ENCODE measurements around the gene TLR3.
"Not testable (repeated sequence)": the region's sequence is repeated elsewhere in the genome, so short reads cannot be mapped to it uniquely, and the experiment has no call there.

The TLR3 gene

GRCh38 chr4:186050135-186050534 is 18.8 kb upstream of the TLR3 start:
- DNase-seq: not testable (repeated sequence)

GRCh38 chr4:186051096-186051495 is 17.9 kb upstream of the TLR3 start:
- DNase-seq: no peak

GRCh38 chr4:186058253-186058979 is 10.5 kb upstream of the TLR3 start:
- DNase-seq: no peak

GRCh38 chr4:186058980-186059316 is 10.0 kb upstream of the TLR3 start:
- DNase-seq: no peak

GRCh38 chr4:186061921-186062320 is 7.0 kb upstream of the TLR3 start:
- no peak for DNase-seq

- DNase-seq: no peak
Measured at GRCh38 chr4:186067757-186068385, 1.1 kb upstream of the TLR3 start.

GRCh38 chr4:186069729-186070128 is 773 bp downstream of the TLR3 start:
- no peak for DNase-seq

GRCh38 chr4:186072516-186072915 is 3.6 kb downstream of the TLR3 start:
- no peak for DNase-seq

GRCh38 chr4:186074189-186074588 is 5.2 kb downstream of the TLR3 start:
- DNase-seq: no peak

- DNase-seq: no peak
Measured at GRCh38 chr4:186078981-186079638, 10.2 kb downstream of the TLR3 start.

GRCh38 chr4:186079694-186080093 is 10.7 kb downstream of the TLR3 start:
- DNase-seq: no peak

GRCh38 chr4:186081202-186081807 is 12.3 kb downstream of the TLR3 start:
- DNase-seq: no peak

GRCh38 chr4:186082221-186082620 is 13.3 kb downstream of the TLR3 start:
- no peak for DNase-seq

GRCh38 chr4:186088523-186088922 is 19.6 kb downstream of the TLR3 start:
- DNase-seq: no peak

GRCh38 chr4:186092296-186092695 is 23.3 kb downstream of the TLR3 start:
- DNase-seq: no peak

- no peak for DNase-seq
Measured at GRCh38 chr4:186095406-186095805, 26.4 kb downstream of the TLR3 start.

GRCh38 chr4:186096681-186097165 is 27.8 kb downstream of the TLR3 start:
- no peak for DNase-seq

- no peak for DNase-seq
Measured at GRCh38 chr4:186097386-186097785, 28.4 kb downstream of the TLR3 start.

- DNase-seq: no peak
Measured at GRCh38 chr4:186102931-186103330, 34.0 kb downstream of the TLR3 start.

- no peak for DNase-seq
Measured at GRCh38 chr4:186104114-186104889, 35.3 kb downstream of the TLR3 start, which contains the start of gene FAM149A. Gene FAM149A, plus strand, starts transcription at chr4:186104704.

GRCh38 chr4:186104890-186105646 is 36.1 kb downstream of the TLR3 start:
- DNase-seq: no peak

Measured in NCI-H1048 (cell line).